Measurements from ENCODE around the gene NAPSA.

NAPSA gene

GRCh38 chr19:50312967-50313811 lies 52.2 kb downstream of the NAPSA start:
- no peak for DNase-seq (ENCODE audit: low read depth)
- no peak for TF ChIP-seq CTCF (IDR thresholded peaks at IDR 0.05; ENCODE audit: control insufficient read depth, extremely low read depth, insufficient read depth)
- no peak overlapping the region for H3K4me3 ChIP-seq (ENCODE audit: low read depth, low read length)

GRCh38 chr19:50311723-50312635 lies 53.5 kb downstream of the NAPSA start:
- no peak for TF ChIP-seq CTCF (IDR thresholded peaks at IDR 0.05; ENCODE audit: control insufficient read depth, extremely low read depth, insufficient read depth)
- DNase-seq (ENCODE audit: low read depth): no peak
- no peak overlapping the region for H3K4me3 ChIP-seq (ENCODE audit: low read depth, low read length)

- H3K4me3 ChIP-seq (ENCODE audit: low read depth, low read length): no peak overlapping the region
- no peak for DNase-seq (ENCODE audit: low read depth)
- TF ChIP-seq CTCF (IDR thresholded peaks at IDR 0.05; ENCODE audit: control insufficient read depth, extremely low read depth, insufficient read depth): no peak
These were observed 54.5 kb downstream of the NAPSA start for GRCh38 chr19:50310759-50311465.

- no peak for DNase-seq (ENCODE audit: low read depth)
- H3K4me3 ChIP-seq (ENCODE audit: low read depth, low read length): no peak overlapping the region
- TF ChIP-seq CTCF (IDR thresholded peaks at IDR 0.05; ENCODE audit: control insufficient read depth, extremely low read depth, insufficient read depth): no peak
These were observed 55.9 kb downstream of the NAPSA start for GRCh38 chr19:50309396-50310125.

GRCh38 chr19:50308991-50309390 lies 56.4 kb downstream of the NAPSA start:
- no peak for DNase-seq (ENCODE audit: low read depth)
- no peak for TF ChIP-seq CTCF (IDR thresholded peaks at IDR 0.05; ENCODE audit: control insufficient read depth, extremely low read depth, insufficient read depth)
- no peak overlapping the region for H3K4me3 ChIP-seq (ENCODE audit: low read depth, low read length)

Data from LNCaP clone FGC (cell line).